ENCODE data around the gene RXFP1.
A peak's percentile ranks its signal among the peaks of the same experiment; 100 is the strongest.

RXFP1 gene

DNA sequence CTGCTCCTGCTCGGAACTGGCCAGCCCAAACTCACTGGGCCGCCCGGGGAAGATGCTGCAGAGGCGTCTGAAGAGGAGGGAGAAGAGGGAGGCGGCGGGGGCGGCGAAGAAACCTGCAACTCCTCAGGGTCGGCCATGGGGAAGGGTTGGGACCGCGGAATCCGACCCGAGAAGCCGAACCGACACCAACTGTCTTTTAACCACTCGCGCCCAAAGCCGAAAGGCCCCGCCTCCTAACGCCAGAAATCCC lies 149.9 kb downstream of the RXFP1 start, which contains the start of gene C4orf46:
C4orf46 (minus strand) TSS at position 223 of the 250 bp plus-strand sequence; CDS start at position 137, 86 bp downstream.
- no peak for DNase-seq (ENCODE audit: low read depth in 2 of 2)

DNA sequence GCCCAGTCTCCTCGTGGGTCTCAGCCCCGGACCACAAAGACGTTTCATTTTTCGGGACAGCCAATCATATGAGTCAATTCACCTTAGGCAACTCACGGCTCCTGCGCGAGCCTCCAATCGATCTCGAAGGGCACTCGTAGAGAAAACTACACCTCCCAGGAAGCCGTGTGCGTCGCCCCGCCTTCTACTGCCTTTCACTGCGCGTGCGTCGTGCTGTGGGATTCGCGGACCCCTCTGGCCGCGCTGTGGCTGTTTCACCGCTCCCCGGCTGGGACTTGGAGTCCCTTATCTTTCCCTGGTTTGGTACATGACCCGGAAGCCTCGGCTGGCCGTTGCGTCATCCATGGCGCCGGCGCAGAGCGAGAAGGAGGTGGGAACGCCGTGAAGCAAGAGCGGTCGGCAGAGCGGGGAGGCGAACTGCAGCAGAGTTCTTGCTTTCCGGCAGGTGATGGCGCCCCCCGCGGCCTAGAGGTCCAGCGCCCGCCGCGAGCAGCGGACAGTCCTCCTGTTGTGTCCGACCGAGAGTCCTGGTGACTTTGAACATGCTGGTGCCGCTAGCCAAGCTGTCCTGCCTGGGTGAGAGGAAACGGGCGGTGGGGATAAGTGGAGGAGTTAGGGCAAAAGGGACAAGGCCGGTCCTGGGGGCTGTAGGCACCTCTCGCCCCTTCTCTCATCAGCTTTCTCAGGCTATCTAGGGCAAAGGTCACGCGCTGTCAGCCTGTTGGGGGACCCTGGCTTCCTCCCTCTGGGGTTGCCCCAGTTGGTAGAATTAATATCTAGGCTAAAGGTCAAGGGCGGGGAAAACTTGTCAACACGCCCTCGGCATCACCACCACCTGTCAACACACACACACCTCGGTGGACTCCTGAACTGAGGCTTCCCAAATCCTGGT lies 150.5 kb downstream of the RXFP1 start, which contains the start of gene ETFDH:
ETFDH (plus strand) TSS at position 382 of the 892 bp plus-strand sequence; CDS start at position 543, 161 bp downstream.
- DNase-seq (ENCODE audit: low read depth in 2 of 2): peak; percentile 90 to 95

DNA sequence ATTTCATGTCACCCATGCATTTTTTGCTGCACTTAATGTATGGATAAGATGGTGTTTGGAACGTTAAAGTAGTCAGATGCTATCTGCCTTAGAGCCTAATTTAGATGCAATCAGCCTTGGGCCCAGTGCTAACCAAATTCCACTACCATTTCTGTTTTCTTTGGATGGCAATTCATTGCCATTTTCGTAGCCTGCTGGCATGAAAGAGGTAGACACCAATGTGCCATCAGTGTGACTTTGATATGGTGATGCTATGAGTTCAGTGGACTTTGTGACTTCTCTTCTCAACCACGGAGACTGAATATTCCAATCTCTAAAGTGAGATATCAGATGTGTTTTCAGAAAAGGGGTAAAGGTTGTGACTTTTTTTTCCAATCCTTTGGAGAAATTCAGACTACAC lies 152.0 kb downstream of the RXFP1 start:
- no peak for DNase-seq (ENCODE audit: low read depth in 2 of 2)

DNA sequence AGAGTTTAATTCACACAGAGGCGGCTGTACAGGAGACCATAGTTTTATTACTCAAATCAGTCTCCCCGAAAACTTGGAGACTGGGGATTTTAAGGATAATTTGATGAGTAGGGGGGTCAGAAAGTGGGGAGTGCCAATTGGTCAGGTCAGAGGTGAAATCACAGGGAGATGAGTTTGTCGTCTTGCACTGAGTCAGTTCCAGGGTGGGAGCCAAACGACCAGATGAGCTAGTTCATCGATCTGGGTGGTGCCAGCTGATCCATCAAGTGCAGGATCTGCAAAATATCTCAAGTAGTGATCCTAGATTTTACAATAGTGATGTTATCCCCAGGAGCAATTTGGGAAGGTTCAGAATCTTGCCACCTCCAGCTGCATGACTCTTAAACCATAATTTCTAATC lies 154.4 kb downstream of the RXFP1 start:
- no peak for DNase-seq (ENCODE audit: low read depth in 2 of 2)

DNA sequence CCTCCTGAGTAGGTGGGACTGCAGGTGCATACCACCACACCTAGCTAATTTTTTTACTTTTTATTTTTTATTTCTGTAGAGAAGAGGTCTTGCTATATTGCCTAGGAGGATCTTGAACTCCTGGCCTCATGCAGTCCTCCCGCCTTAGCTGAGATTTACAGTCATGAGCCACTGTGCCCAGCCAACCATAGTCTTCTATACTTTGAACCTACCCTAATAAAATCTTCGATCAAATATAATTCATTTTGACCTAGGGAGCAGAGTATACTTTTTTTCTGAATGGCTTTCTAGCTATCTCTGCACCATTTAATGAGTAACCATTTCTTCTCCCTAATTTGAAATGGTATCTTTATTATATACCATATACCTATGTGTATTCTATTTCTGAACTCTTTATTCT lies 157.1 kb downstream of the RXFP1 start:
- DNase-seq (ENCODE audit: low read depth in 2 of 2): no peak

DNA sequence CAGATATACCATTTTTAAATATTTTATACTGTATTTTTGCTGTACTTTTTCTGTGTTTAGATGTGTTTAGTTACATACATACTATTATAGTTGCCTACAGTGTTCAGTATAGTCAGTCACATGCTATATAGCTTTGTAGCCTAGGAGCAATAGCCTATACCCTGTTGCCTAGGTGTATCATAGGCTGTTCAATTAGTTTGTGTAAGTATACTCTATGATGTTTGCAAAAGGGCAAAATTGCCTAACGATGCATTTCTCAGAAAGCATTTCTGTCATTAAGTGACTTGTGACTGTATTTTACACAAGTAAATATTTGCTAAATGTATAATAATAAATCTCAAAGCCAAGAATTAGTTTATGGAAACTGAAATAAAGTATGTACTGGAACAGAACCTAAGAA lies 159.9 kb downstream of the RXFP1 start:
- no peak for DNase-seq (ENCODE audit: low read depth in 2 of 2)

DNA sequence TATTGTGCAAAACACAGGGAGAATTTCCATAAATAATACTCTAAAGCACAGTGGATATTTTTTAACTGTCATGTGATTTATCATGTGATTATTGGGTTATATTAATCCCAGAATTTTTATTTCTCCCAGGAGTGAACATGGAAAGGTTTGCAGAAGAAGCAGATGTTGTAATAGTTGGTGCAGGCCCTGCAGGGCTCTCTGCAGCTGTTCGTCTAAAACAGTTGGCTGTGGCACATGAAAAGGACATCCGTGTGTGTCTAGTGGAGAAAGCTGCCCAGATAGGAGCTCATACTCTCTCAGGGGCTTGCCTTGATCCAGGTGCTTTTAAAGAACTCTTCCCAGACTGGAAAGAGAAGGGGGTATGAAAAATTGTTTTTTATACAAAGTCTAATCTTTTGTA lies 160.4 kb downstream of the RXFP1 start:
- no peak for DNase-seq (ENCODE audit: low read depth in 2 of 2)

DNA sequence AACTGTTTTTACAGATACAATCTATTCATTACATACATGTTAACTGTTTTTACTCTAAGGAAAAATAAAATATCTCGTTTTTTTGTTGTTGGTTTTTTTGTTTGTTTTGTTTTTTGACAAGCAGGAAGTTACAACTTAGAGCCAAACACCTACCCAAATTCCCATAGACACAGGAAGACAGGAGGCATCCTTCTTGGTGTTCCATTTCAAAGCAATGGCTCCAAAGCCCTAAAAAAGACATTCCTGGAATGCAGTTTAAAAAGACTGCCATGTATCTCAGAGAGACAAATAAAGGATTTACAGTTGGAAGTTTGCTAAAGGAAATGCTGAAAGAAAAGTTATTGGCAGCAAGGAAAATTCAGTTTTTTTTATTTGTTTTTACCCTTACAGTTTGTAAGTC lies 167.1 kb downstream of the RXFP1 start:
- DNase-seq (ENCODE audit: low read depth in 2 of 2): no peak

All from activated CD4-positive, alpha-beta T cell treated with anti-CD3 and anti-CD28 coated beads for 24 hours (primary cell).